CD4-positive, alpha-beta T cell treated with Interleukin-15 for 1 hour (primary cell): Measurements from ENCODE around the gene OVAAL.
A peak's percentile ranks its signal among the peaks of the same experiment; 100 is the strongest.

Experiments
- DNase-seq: peaks from one replicate; pipeline ENCODE4 v3.0.0-alpha.2; 2020

The OVAAL gene

GRCh38 chr1:180609643-180610555, 51.1 kb downstream of the OVAAL start:
- no peak for DNase-seq

DNA sequence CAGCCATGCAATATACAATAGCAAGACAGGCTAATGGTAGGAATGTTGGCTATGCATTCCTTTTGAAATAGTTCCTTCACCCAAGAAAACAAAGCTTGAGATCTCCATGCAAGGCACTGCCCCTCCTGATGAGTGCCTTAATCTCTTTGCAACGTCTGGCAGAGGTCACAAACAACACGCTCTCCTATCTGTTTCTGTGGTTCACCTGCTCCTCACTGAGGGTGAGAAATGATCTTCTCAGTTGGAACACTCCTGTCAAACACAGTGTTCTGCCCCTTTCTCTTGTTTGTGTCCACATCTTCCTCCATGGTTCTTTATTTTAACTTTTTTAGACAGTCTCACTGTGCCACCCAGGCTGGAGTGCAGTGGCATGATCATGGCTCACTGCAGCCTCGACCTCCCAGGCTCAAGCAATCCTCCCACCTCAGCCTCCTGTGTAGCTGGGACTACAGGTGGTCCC, 51.8 kb downstream of the OVAAL start:
- no peak for DNase-seq

DNA sequence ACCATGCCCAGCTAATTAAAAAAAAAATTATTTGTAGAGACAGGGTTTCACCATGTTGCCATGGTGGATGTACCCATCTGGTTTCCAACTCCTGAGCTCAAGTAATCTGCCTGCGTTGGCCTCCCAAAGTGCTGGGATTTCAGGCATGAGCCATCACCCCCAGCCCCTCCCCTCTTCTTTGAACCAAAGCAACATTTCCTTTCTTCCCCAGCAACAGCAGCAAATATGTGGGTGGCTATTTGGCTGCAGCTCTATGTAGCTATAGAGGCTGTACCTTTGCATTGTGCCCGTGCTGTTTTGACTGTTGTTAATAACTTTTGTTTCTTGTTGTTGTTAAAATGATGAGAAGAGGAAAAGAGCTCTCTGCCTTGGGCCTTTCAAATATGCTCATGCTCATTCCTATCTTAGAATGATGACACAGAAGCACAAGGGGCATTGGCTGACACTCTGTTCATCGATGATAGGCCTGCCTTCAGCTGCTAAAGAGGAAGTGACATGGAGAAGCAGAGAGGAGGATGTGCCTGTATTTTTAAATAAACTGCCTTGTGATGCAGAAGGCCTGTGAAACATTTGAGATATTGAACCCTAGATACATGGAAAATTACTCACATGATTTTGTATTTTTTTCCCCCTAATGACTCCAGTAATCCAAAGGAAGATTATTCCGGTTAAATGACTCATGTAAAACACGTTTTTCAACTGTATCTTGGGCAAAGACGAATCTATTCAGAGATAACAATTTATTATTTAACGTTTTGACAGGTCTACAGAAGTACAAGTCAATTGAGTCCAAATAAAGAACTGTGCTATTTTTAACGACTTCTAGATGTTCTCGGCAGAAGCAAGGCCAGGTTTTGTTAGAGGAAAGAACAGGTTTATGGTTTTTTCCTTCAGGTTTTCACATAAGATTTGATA, 52.5 kb downstream of the OVAAL start:
- peak; percentile 25 for DNase-seq

GRCh38 chr1:180612632-180613031, 53.9 kb downstream of the OVAAL start:
- DNase-seq: no peak

DNA sequence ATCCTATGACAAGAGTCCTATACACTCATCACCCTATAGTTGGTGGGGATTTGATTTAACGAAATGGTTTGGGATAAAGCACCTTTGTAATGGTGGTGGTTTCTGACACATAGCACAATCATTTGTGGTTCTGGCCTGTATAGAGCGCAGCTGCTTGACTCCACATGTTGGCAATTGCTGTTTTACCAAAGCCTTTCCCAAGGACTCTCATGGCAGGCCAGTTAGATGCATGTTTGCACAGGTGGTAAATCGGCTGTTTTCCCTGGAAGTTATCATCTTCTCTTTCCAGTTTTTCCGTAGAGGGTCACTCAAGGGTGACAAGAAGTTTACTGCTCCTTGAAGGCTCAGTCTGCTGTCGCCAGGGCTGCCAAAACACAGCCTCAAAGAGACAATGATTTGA, 56.0 kb downstream of the OVAAL start:
- DNase-seq: no peak

DNA sequence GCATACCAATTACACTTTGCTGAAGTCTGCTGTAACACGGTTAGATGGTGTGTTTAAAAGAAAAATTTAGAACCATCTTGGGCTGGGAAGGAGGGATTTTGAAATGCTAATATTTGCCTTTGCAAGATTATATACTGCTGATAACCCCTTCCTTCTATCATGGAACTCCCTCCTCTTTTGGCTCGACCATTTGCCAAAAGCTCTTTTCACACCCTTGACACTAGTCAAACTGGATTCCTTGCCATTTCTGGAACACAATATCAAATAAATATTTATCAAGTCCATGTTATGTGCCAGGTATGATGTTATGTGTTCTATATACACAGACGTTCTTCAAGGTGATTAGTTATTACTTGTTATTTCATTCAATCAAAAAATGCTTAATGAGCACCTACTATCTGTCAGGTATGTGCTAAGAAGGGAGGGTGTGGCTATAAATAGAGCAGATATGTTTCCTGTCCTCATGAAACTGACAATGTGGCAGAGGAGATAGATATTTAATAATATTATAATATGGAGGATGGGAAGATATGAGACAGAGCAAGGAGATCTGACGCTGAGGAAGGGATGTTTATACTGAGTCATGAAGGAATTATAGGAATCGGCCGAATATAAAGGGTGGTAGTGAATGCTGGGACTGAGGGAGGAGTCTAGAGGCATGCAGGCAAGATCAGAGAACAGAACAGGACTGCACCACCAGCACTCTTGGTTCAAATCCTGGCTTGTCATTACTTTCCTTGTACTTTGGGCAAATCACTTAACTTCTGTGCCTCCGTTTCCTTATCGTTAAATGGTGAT, 56.9 kb downstream of the OVAAL start:
- no peak for DNase-seq
